Measurements from ENCODE around the gene WFDC9.

WFDC9 gene

GRCh38 chr20:45630371-45630770 lies 713 bp downstream of the WFDC9 start:
- no peak for TF ChIP-seq SIN3A (IDR thresholded peaks at IDR 0.05; ENCODE audit: borderline replicate concordance, insufficient read depth, low read length)

- TF ChIP-seq REST (IDR thresholded peaks at IDR 0.05; ENCODE audit: insufficient read depth in 1 of 2, low read depth in 2 of 2, low read length in 2 of 2) (no peak), TAF1 (IDR thresholded peaks at IDR 0.05; ENCODE audit: borderline replicate concordance, insufficient read depth, low read length) (no peak), POLR2AphosphoS5 (IDR thresholded peaks at IDR 0.05; ENCODE audit: low read depth, low read length) (no peak), SIN3A (IDR thresholded peaks at IDR 0.05; ENCODE audit: borderline replicate concordance, insufficient read depth, low read length) (no peak), FOXP2 (optimal IDR thresholded peaks at IDR 0.05; ENCODE audit: borderline replicate concordance, extremely low read depth, extremely low read length, insufficient read depth) (no peak)
Measured at GRCh38 chr20:45629496-45630100, 1.5 kb downstream of the WFDC9 start, which contains the start of gene WFDC10A. Gene WFDC10A (plus strand): TSS chr20:45629739. CDS start chr20:45629814, 75 bp downstream.

GRCh38 chr20:45626540-45626939 lies 4.5 kb downstream of the WFDC9 start:
- no peak for TF ChIP-seq POLR2AphosphoS5 (IDR thresholded peaks at IDR 0.05; ENCODE audit: low read depth, low read length)
- no peak for TF ChIP-seq FOXP2 (optimal IDR thresholded peaks at IDR 0.05; ENCODE audit: borderline replicate concordance, extremely low read depth, extremely low read length, insufficient read depth)
- TF ChIP-seq SIN3A (IDR thresholded peaks at IDR 0.05; ENCODE audit: borderline replicate concordance, insufficient read depth, low read length) = no peak
- TF ChIP-seq REST (IDR thresholded peaks at IDR 0.05; ENCODE audit: insufficient read depth in 1 of 2, low read depth in 2 of 2, low read length in 2 of 2) = no peak
- TF ChIP-seq TAF1 (IDR thresholded peaks at IDR 0.05; ENCODE audit: borderline replicate concordance, insufficient read depth, low read length) = no peak

- TF ChIP-seq REST (IDR thresholded peaks at IDR 0.05; ENCODE audit: insufficient read depth in 1 of 2, low read depth in 2 of 2, low read length in 2 of 2) (no peak), TAF1 (IDR thresholded peaks at IDR 0.05; ENCODE audit: borderline replicate concordance, insufficient read depth, low read length) (no peak), FOXP2 (optimal IDR thresholded peaks at IDR 0.05; ENCODE audit: borderline replicate concordance, extremely low read depth, extremely low read length, insufficient read depth) (no peak), SIN3A (IDR thresholded peaks at IDR 0.05; ENCODE audit: borderline replicate concordance, insufficient read depth, low read length) (no peak), POLR2AphosphoS5 (IDR thresholded peaks at IDR 0.05; ENCODE audit: low read depth, low read length) (no peak)
Measured at GRCh38 chr20:45621593-45621992, 9.5 kb downstream of the WFDC9 start.

- TF ChIP-seq POLR2AphosphoS5 (IDR thresholded peaks at IDR 0.05; ENCODE audit: low read depth, low read length) = no peak
Measured at GRCh38 chr20:45617591-45617990, 13.5 kb downstream of the WFDC9 start.

- no peak for TF ChIP-seq REST (IDR thresholded peaks at IDR 0.05; ENCODE audit: insufficient read depth in 1 of 2, low read depth in 2 of 2, low read length in 2 of 2)
- TF ChIP-seq POLR2AphosphoS5 (IDR thresholded peaks at IDR 0.05; ENCODE audit: low read depth, low read length) = no peak
- no peak for TF ChIP-seq TAF1 (IDR thresholded peaks at IDR 0.05; ENCODE audit: borderline replicate concordance, insufficient read depth, low read length)
- TF ChIP-seq FOXP2 (optimal IDR thresholded peaks at IDR 0.05; ENCODE audit: borderline replicate concordance, extremely low read depth, extremely low read length, insufficient read depth) = no peak
- no peak for TF ChIP-seq SIN3A (IDR thresholded peaks at IDR 0.05; ENCODE audit: borderline replicate concordance, insufficient read depth, low read length)
Measured at GRCh38 chr20:45612314-45612713, 18.8 kb downstream of the WFDC9 start.
